Kidney (tissue), 14 donors: ENCODE results near the gene USP2. TPM values are rescaled to one million over a fixed set of nuclear protein-coding genes. Genes with fewer than 3 reads are reported as not detected.

ENCODE experiments used
- DNase-seq, 5 donors: peaks; one replicate each; pipeline ENCODE4 v3.0.0-alpha.2; 2013 to 2020
- FAIRE-seq: peaks from 2 replicates; lab custom pipeline; 2012; peaks lifted over from hg19 to GRCh38; lab: Jason Lieb, UNC
- H3K27ac ChIP-seq, 2 donors: one replicate each; pipeline ENCODE4 v1.7.0; 2013; ENCODE audit warnings: low read depth in 2 of 2, low read length in 2 of 2, inconsistent platforms in 1 of 2
- H3K27me3 ChIP-seq: one replicate; pipeline ENCODE4 v1.7.1; 2013; ENCODE audit warnings: low read length, inconsistent platforms; ENCODE audit not compliant: control insufficient read depth, insufficient read depth
- H3K36me3 ChIP-seq, 3 donors: one replicate each; pipeline versions ENCODE4 v1.7.0 to v1.7.1; 2013; ENCODE audit warnings: low read length in 3 of 3, control low read depth in 1 of 3, inconsistent platforms in 1 of 3; ENCODE audit not compliant: insufficient read depth in 3 of 3, control insufficient read depth in 2 of 3
- H3K4me1 ChIP-seq, 3 donors: one replicate each; pipeline versions ENCODE4 v1.7.0 to v1.7.1; 2013; ENCODE audit warnings: low read length in 3 of 3, inconsistent platforms in 1 of 3, low read depth in 1 of 3; ENCODE audit not compliant: control insufficient read depth in 2 of 3, insufficient read depth in 2 of 3
- H3K4me3 ChIP-seq, 3 donors: one replicate each; pipeline versions ENCODE4 v1.7.0 to v1.8.1; 2013; ENCODE audit warnings: low read length in 3 of 3, control low read depth in 1 of 3, inconsistent platforms in 1 of 3
- H3K9ac ChIP-seq, 3 donors: one replicate each; pipeline versions ENCODE4 v1.7.0 to v1.7.1; 2013; ENCODE audit warnings: low read length in 3 of 3, control low read depth in 1 of 3, inconsistent platforms in 1 of 3
- H3K9me3 ChIP-seq, 3 donors: one replicate each; pipeline versions ENCODE4 v1.7.0 to v1.7.1; 2013; ENCODE audit warnings: low read length in 3 of 3, control low read depth in 1 of 3, inconsistent platforms in 1 of 3; ENCODE audit not compliant: control insufficient read depth in 2 of 3, insufficient read depth in 1 of 3
- intact Hi-C: fragments of 100-400 bp; cut with DNase I; formaldehyde crosslinking; loops from one replicate; pipeline ENCODE4 v1.11.1; 2022
- polyA plus RNA-seq: library from polyadenylated mRNA; stranded (reverse); fragments of 350-450 nt; fragmentation: Illumina TruSeq; extraction: RNeasy Lipid Tissue Mini Kit (QIAGEN cat#74804); gene quantifications from one replicate; pipeline ENCODE4 v1.2.3, GENCODE V29; 2014; ENCODE audit warnings: low read depth, low replicate concordance; ENCODE audit not compliant: insufficient read depth
- total RNA-seq: library from RNA; stranded (reverse); fragmentation: NEBNext Ultra II Directional; extraction: Animal tissue kit (Norgen Biotek cat#: 25700); gene quantifications from one replicate; pipeline ENCODE4 v1.2.1, GENCODE V29; 2021
- TF ChIP-seq, protein P1 (sequence below): IDR thresholded peaks from 3 replicates; pipeline ENCODE4 v1.5.1; 2012; ENCODE audit warnings: mild to moderate bottlenecking, moderate library complexity, borderline replicate concordance; ENCODE audit not compliant: insufficient read depth; ENCODE audit errors: extremely low read depth
- donor health status: control.
- donor health status: control.
- donor health status: control.
- donor health status: control.
- donor health status: control.
- donor health status: DM: yes; HTN: yes; CAD: no.
- donor health status: Normal renal cell carcinoma (clear cell type).

USP2 gene
- total and polyA plus RNA-seq, 2 donors from 2014 or later: 30.4 to 57.6 TPM

DNA sequence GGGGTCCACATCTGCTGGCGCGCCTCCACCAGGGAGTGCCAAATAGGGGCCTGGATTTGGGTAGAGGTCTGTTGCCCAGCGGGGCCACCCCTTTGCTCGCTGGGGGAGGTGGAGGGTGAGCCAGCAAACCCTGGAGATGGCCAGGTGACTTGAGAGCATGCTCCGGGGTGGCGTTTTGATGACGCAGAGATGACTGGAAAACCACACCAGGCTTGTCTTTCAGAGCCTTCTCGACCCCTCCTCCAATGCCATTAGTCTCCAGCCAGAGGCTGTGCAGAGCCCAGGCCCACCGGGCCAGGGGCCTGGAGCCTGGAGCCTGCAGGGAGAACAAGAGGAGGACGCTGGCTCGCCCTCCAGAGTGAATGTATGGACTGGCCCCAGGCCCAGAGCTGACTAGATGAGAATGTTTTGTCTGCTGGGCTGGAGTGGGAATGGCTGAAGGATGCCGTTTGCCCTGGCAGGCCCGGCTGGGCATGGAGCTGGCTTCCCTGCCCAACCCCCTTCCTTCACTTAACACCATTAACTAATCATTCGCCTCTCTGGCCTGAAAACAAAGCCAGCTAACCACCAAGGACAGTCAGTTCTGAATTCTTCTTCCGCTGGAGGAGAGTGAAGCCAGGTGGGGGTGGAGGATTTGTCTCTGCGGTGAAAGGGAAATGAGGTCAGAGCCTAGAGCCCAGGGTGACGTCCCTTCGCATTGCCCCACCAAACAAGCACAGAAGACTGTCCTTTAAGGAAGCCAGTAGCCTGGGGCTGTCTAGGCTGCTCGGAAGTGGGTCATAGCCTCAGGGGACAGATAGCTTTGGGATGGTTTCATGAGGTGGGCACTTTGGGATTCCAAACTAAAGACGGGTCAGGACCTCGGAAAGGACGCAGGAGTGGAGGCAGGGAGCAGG is 63.0 kb downstream of the USP2 start:
- H3K36me3 ChIP-seq: no peaks in the 10 kb centered on the region
- H3K4me3 ChIP-seq: no peak overlapping the region
- no peaks in the 10 kb centered on the region for H3K27me3 ChIP-seq
- no peaks in the 10 kb centered on the region for H3K9me3 ChIP-seq
- TF ChIP-seq, protein P1, sequence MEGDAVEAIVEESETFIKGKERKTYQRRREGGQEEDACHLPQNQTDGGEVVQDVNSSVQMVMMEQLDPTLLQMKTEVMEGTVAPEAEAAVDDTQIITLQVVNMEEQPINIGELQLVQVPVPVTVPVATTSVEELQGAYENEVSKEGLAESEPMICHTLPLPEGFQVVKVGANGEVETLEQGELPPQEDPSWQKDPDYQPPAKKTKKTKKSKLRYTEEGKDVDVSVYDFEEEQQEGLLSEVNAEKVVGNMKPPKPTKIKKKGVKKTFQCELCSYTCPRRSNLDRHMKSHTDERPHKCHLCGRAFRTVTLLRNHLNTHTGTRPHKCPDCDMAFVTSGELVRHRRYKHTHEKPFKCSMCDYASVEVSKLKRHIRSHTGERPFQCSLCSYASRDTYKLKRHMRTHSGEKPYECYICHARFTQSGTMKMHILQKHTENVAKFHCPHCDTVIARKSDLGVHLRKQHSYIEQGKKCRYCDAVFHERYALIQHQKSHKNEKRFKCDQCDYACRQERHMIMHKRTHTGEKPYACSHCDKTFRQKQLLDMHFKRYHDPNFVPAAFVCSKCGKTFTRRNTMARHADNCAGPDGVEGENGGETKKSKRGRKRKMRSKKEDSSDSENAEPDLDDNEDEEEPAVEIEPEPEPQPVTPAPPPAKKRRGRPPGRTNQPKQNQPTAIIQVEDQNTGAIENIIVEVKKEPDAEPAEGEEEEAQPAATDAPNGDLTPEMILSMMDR: no peak
- peaks cover 0 to 28% (median 9%) of the 10 kb centered on the region in 3 donors for H3K4me1 ChIP-seq
- no peak overlapping the region for H3K9ac ChIP-seq
- intact Hi-C loops: no loop called here
- DNase-seq (peak in 1 of 5 donors; percentile 67), FAIRE-seq (no peak)
- H3K27ac ChIP-seq: peak overlapping the region; percentile 57 to 78

DNA sequence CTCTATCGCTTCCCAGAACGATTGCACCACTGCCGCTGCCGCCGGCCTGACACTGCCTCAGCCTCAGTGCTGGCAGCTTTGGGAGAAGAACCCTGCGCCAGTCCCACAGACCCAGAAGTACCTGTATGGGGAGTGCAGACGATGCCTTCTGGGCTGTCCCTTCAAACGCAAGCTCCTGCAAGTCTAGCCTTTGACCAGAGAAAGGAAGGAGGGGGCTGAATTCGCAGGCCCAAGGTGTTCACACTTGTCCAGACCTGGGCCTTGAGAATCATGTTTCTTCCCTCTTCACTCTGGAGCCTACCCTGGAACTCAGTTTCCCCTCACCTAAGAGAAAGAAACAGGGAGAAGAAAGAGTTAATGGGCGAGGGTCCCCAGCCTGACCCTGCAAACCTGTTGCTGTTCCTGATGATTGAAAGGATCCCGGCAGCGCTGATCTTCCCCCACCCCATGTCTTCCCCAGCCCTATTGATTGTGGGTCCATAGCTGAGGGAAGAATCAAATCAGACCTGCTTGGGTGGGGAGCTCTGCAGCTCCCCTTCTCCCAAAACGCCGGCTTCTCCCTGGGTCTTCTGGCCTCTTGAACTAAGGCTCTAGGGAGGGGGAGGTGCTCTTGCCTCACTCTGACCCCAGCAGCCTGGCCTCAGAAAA is 63.8 kb downstream of the USP2 start:
- Histone ChIP-seq H3K36me3 (no peaks in the 10 kb centered on the region), H3K4me3 (no peak overlapping the region), H3K27me3 (no peaks in the 10 kb centered on the region), H3K27ac (peak overlapping the region; percentile 13 to 41), H3K9ac (no peak overlapping the region), H3K4me1 (peaks cover 0 to 28% (median 9%) of the 10 kb centered on the region in 3 donors), H3K9me3 (no peaks in the 10 kb centered on the region)
- intact Hi-C loops: no loop called here
- DNase-seq: no peak
- TF ChIP-seq, protein P1: no peak
- no peak for FAIRE-seq

- no peaks in the 10 kb centered on the region for H3K9me3 ChIP-seq
- no peaks in the 10 kb centered on the region for H3K27me3 ChIP-seq
- peak within 1 kb of the TSS in 2 of 3 donors; percentile 33 to 57 for H3K4me3 ChIP-seq
- H3K4me1 ChIP-seq: peaks cover 0 to 28% (median 9%) of the 10 kb centered on the region in 3 donors
- H3K9ac ChIP-seq: peak within 1 kb of the TSS in 1 of 3 donors; percentile 58
- intact Hi-C loops: no loop called here
- H3K36me3 ChIP-seq: no peaks in the 10 kb centered on the region
- TF ChIP-seq, protein P1: no peak
- DNase-seq (peak; percentile 67 to 88 (median 84)), FAIRE-seq (no peak)
- H3K27ac ChIP-seq: peak within 1 kb of the TSS; percentile 41 to 71
These were observed 64.5 kb downstream of the USP2 start, which contains the start of gene MCAM for GRCh38 chr11:119316729-119317591. Gene MCAM, minus strand, starts transcription at chr11:119317130. Its CDS starts 29 bp downstream, at chr11:119317101.
